Fibroblast of skin of back (primary cell): Measurements from ENCODE around the gene HS3ST5.
"Not testable (repeated sequence)": the region's sequence is repeated elsewhere in the genome, so short reads cannot be mapped to it uniquely, and the experiment has no call there.

ENCODE experiments used
- DNase-seq: peaks from one replicate; pipeline ENCODE4 v3.0.0-alpha.2; 2013

Gene HS3ST5

GRCh38 chr6:114327074-114327473, 15.7 kb downstream of the HS3ST5 start:
- no peak for DNase-seq

GRCh38 chr6:114323784-114324183, 19.0 kb downstream of the HS3ST5 start:
- DNase-seq = no peak

GRCh38 chr6:114319749-114320148, 23.1 kb downstream of the HS3ST5 start:
- no peak for DNase-seq

GRCh38 chr6:114315831-114316595, 26.8 kb downstream of the HS3ST5 start:
- DNase-seq = no peak

GRCh38 chr6:114313816-114314215, 29.0 kb downstream of the HS3ST5 start:
- not testable (repeated sequence) for DNase-seq

GRCh38 chr6:114312931-114313330, 29.9 kb downstream of the HS3ST5 start:
- DNase-seq = no peak

GRCh38 chr6:114310053-114310452, 32.8 kb downstream of the HS3ST5 start:
- no peak for DNase-seq

- DNase-seq = peak; percentile 30
Observed at GRCh38 chr6:114304304-114304887, 38.4 kb downstream of the HS3ST5 start.

GRCh38 chr6:114301596-114302219, 41.1 kb downstream of the HS3ST5 start:
- no peak for DNase-seq

- DNase-seq = no peak
Observed at GRCh38 chr6:114297135-114297534, 45.7 kb downstream of the HS3ST5 start.

GRCh38 chr6:114292431-114292830, 50.4 kb downstream of the HS3ST5 start:
- no peak for DNase-seq

GRCh38 chr6:114291428-114291827, 51.4 kb downstream of the HS3ST5 start:
- DNase-seq = no peak

- no peak for DNase-seq
Observed at GRCh38 chr6:114290864-114291263, 52.0 kb downstream of the HS3ST5 start.

- DNase-seq = no peak
Observed at GRCh38 chr6:114288701-114289495, 53.9 kb downstream of the HS3ST5 start.

GRCh38 chr6:114287461-114287860, 55.4 kb downstream of the HS3ST5 start:
- DNase-seq = no peak

GRCh38 chr6:114286211-114286610, 56.6 kb downstream of the HS3ST5 start:
- no peak for DNase-seq

- peak; percentile 19 for DNase-seq
Observed at GRCh38 chr6:114284281-114284680, 58.5 kb downstream of the HS3ST5 start.

GRCh38 chr6:114282292-114282691, 60.5 kb downstream of the HS3ST5 start:
- DNase-seq = no peak

GRCh38 chr6:114281496-114281895, 61.3 kb downstream of the HS3ST5 start:
- DNase-seq = no peak

- DNase-seq = no peak
Observed at GRCh38 chr6:114280239-114280982, 62.4 kb downstream of the HS3ST5 start.

GRCh38 chr6:114277220-114277619, 65.6 kb downstream of the HS3ST5 start:
- no peak for DNase-seq

GRCh38 chr6:114276783-114277182, 66.0 kb downstream of the HS3ST5 start:
- DNase-seq = no peak
